Measurements from ENCODE around the gene CTSZ.
A peak's percentile ranks its signal among the peaks of the same experiment; 100 is the strongest.

CTSZ gene

GRCh38 chr20:59017493-59018231 is 10.6 kb upstream of the CTSZ start:
- Histone ChIP-seq H3K4me2 (ENCODE audit: low read depth, low read length, poor library complexity, severe bottlenecking) (no peak overlapping the region), H3K79me2 (ENCODE audit: insufficient read depth, low read length) (no peaks in the 10 kb centered on the region), H3K9me3 (ENCODE audit: insufficient read depth, low read depth, low read length) (no peaks in the 10 kb centered on the region), H3K4me1 (ENCODE audit: insufficient read depth, low read length, poor library complexity, severe bottlenecking) (peaks cover 7% of the 10 kb centered on the region), H2AFZ (ENCODE audit: low read length) (no peak overlapping the region), H3K36me3 (ENCODE audit: insufficient read depth, low read length) (no peaks in the 10 kb centered on the region), H3K9ac (ENCODE audit: low read depth, low read length, poor library complexity, severe bottlenecking) (no peak overlapping the region), H3K4me3 (ENCODE audit: low read length, poor library complexity, severe bottlenecking) (no peak overlapping the region), H4K20me1 (ENCODE audit: insufficient read depth, low read length, poor library complexity, severe bottlenecking) (no peaks in the 10 kb centered on the region), H3F3A (ENCODE audit: low read depth) (no peaks in the 10 kb centered on the region), H3K9me2 (replicated peaks; ENCODE audit: low read depth, low read length) (no peaks in the 10 kb centered on the region), H3K27me3 (ENCODE audit: insufficient read depth, low read length, poor library complexity, severe bottlenecking) (no peaks in the 10 kb centered on the region)
- TF ChIP-seq CTCF (conservative IDR thresholded peaks at IDR 0.05; ENCODE audit: low read length), result no peak
- TF ChIP-seq EZH2phosphoT487 (IDR thresholded peaks at IDR 0.05; ENCODE audit: borderline replicate concordance), result no peak

- Histone ChIP-seq H3K27me3 (ENCODE audit: insufficient read depth, low read length, poor library complexity, severe bottlenecking) (no peaks in the 10 kb centered on the region), H3K9me2 (replicated peaks; ENCODE audit: low read depth, low read length) (no peaks in the 10 kb centered on the region), H3K4me2 (ENCODE audit: low read depth, low read length, poor library complexity, severe bottlenecking) (peak overlapping the region; percentile 28), H3K4me1 (ENCODE audit: insufficient read depth, low read length, poor library complexity, severe bottlenecking) (peaks cover 7% of the 10 kb centered on the region), H3K9ac (ENCODE audit: low read depth, low read length, poor library complexity, severe bottlenecking) (no peak overlapping the region), H3K4me3 (ENCODE audit: low read length, poor library complexity, severe bottlenecking) (no peak overlapping the region), H3K36me3 (ENCODE audit: insufficient read depth, low read length) (no peaks in the 10 kb centered on the region), H2AFZ (ENCODE audit: low read length) (no peak overlapping the region), H3K9me3 (ENCODE audit: insufficient read depth, low read depth, low read length) (no peaks in the 10 kb centered on the region), H3K79me2 (ENCODE audit: insufficient read depth, low read length) (no peaks in the 10 kb centered on the region), H4K20me1 (ENCODE audit: insufficient read depth, low read length, poor library complexity, severe bottlenecking) (no peaks in the 10 kb centered on the region), H3F3A (ENCODE audit: low read depth) (no peaks in the 10 kb centered on the region)
- TF ChIP-seq EZH2phosphoT487 (IDR thresholded peaks at IDR 0.05; ENCODE audit: borderline replicate concordance) (no peak), CTCF (conservative IDR thresholded peaks at IDR 0.05; ENCODE audit: low read length) (no peak)
Observed at GRCh38 chr20:59016795-59017492, 9.9 kb upstream of the CTSZ start.

- Histone ChIP-seq H3K79me2 (ENCODE audit: insufficient read depth, low read length) (no peaks in the 10 kb centered on the region), H2AFZ (ENCODE audit: low read length) (no peak overlapping the region), H3K9ac (ENCODE audit: low read depth, low read length, poor library complexity, severe bottlenecking) (no peak overlapping the region)
Observed at GRCh38 chr20:59015812-59016711, 9.0 kb upstream of the CTSZ start.

More at GRCh38 chr20:59015812-59016711, 9.0 kb upstream of the CTSZ start:
- Histone ChIP-seq H3K27me3 (ENCODE audit: insufficient read depth, low read length, poor library complexity, severe bottlenecking) (no peaks in the 10 kb centered on the region), H3K9me3 (ENCODE audit: insufficient read depth, low read depth, low read length) (no peaks in the 10 kb centered on the region), H3K36me3 (ENCODE audit: insufficient read depth, low read length) (no peaks in the 10 kb centered on the region), H4K20me1 (ENCODE audit: insufficient read depth, low read length, poor library complexity, severe bottlenecking) (no peaks in the 10 kb centered on the region), H3F3A (ENCODE audit: low read depth) (no peaks in the 10 kb centered on the region), H3K9me2 (replicated peaks; ENCODE audit: low read depth, low read length) (no peaks in the 10 kb centered on the region), H3K4me2 (ENCODE audit: low read depth, low read length, poor library complexity, severe bottlenecking) (peak overlapping the region; percentile 28), H3K4me3 (ENCODE audit: low read length, poor library complexity, severe bottlenecking) (no peak overlapping the region), H3K4me1 (ENCODE audit: insufficient read depth, low read length, poor library complexity, severe bottlenecking) (peaks cover 7% of the 10 kb centered on the region)
- no peak for TF ChIP-seq CTCF (conservative IDR thresholded peaks at IDR 0.05; ENCODE audit: low read length)
- TF ChIP-seq EZH2phosphoT487 (IDR thresholded peaks at IDR 0.05; ENCODE audit: borderline replicate concordance), result no peak
